ENCODE results near the gene SPPL2B. TPM values are rescaled to one million over a fixed set of nuclear protein-coding genes. Genes with fewer than 3 reads are reported as not detected.

Gene SPPL2B
- total RNA-seq, 1 donor from 2014 or later: 36.1 TPM

GRCh38 chr19:2283835-2284507 lies 44.5 kb upstream of the SPPL2B start:
- peaks cover 47% of the 10 kb centered on the region for H3K27me3 ChIP-seq (ENCODE audit: control insufficient read depth, insufficient read depth, low read length)
- no peak for DNase-seq (ENCODE audit: low read depth)
- no peak overlapping the region for H3K4me3 ChIP-seq (ENCODE audit: low read depth, low read length)
- H3K36me3 ChIP-seq (ENCODE audit: control insufficient read depth, insufficient read depth, low read length): no peaks in the 10 kb centered on the region
- no peak for TF ChIP-seq CTCF (IDR thresholded peaks at IDR 0.05; ENCODE audit: insufficient read depth, low read length, poor library complexity, severe bottlenecking)

DNA sequence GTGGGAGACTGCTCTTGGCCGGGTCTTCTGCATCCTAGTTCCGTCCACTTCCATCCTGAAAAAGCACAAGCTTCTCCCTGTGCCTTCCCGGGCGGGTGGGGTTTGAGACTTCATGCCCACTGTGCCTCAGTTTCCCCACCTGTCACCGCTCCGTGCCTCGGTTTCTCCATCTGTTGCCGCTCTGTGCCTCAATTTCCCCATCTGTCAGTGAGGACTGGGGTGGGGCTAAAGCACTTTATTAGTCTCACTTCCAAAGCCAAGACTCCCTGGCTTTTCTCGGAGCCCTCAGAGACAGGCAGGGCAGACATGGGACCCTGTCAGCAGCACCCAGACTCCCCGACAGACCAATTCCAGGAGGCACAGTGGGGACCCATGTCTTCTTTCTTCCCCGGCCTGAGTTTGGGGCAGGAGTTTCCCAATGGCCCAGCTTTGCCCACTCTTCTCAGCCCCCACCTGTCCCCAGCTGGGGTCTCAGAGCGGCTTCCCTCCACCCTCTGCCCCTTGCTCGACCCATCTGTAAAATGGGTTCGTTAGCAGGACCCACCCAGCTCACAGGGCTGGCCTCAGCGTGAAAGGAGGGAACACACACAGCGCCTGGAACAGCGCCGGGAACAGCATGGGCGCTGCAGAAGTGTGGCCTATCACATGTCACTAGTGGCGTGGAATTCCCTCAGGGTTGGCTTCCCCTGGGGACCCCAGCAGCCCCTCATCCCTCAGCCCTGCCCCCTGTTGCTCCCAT lies 41.9 kb upstream of the SPPL2B start:
- no peaks in the 10 kb centered on the region for H3K36me3 ChIP-seq (ENCODE audit: control insufficient read depth, insufficient read depth, low read length)
- peaks cover 73% of the 10 kb centered on the region for H3K27me3 ChIP-seq (ENCODE audit: control insufficient read depth, insufficient read depth, low read length)
- no peak for DNase-seq (ENCODE audit: low read depth)
- H3K4me3 ChIP-seq (ENCODE audit: low read depth, low read length): no peak overlapping the region
- no peak for TF ChIP-seq CTCF (IDR thresholded peaks at IDR 0.05; ENCODE audit: insufficient read depth, low read length, poor library complexity, severe bottlenecking)

GRCh38 chr19:2287585-2288337 lies 40.7 kb upstream of the SPPL2B start:
- no peaks in the 10 kb centered on the region for H3K36me3 ChIP-seq (ENCODE audit: control insufficient read depth, insufficient read depth, low read length)
- no peak for DNase-seq (ENCODE audit: low read depth)
- TF ChIP-seq CTCF (IDR thresholded peaks at IDR 0.05; ENCODE audit: insufficient read depth, low read length, poor library complexity, severe bottlenecking): no peak
- peaks cover 71% of the 10 kb centered on the region for H3K27me3 ChIP-seq (ENCODE audit: control insufficient read depth, insufficient read depth, low read length)
- H3K4me3 ChIP-seq (ENCODE audit: low read depth, low read length): no peak overlapping the region

- DNase-seq (ENCODE audit: low read depth): no peak
- H3K27me3 ChIP-seq (ENCODE audit: control insufficient read depth, insufficient read depth, low read length): peaks cover 68% of the 10 kb centered on the region
These were observed 40.1 kb upstream of the SPPL2B start for GRCh38 chr19:2288338-2288817.

More at GRCh38 chr19:2288338-2288817, 40.1 kb upstream of the SPPL2B start:
- Histone ChIP-seq H3K36me3 (ENCODE audit: control insufficient read depth, insufficient read depth, low read length) (no peaks in the 10 kb centered on the region), H3K4me3 (ENCODE audit: low read depth, low read length) (no peak overlapping the region)
- no peak for TF ChIP-seq CTCF (IDR thresholded peaks at IDR 0.05; ENCODE audit: insufficient read depth, low read length, poor library complexity, severe bottlenecking)

Measured in kidney epithelial cell (primary cell).